Thoracic aorta (tissue), 2 donors: ENCODE data around the gene SLC41A3. TPM values are rescaled to one million over a fixed set of nuclear protein-coding genes. Genes with fewer than 3 reads are reported as not detected.

ENCODE experiments used
- ATAC-seq: fragments of 150-250 bp; one replicate; pipeline ENCODE4 v1.8.0; 2017; ENCODE audit warnings: low read depth; ENCODE audit not compliant: insufficient number of reproducible peaks, low FRiP score
- DNase-seq: peaks from one replicate; pipeline ENCODE4 v3.0.0-alpha.2; 2020; ENCODE audit warnings: low spot score
- H3K27ac ChIP-seq, 2 donors: fragments of 200-600 bp; sonication (generic); 1 replicate in 1 of 2; 2 replicates in 1 of 2; pipeline ENCODE4 v1.5.1; 2016; ENCODE audit warnings: mild to moderate bottlenecking in 2 of 2, moderate library complexity in 2 of 2
- H3K27me3 ChIP-seq: fragments of 200-600 bp; sonication (generic); replicated peaks from 2 replicates; pipeline ENCODE4 v1.6.0; 2016; ENCODE audit warnings: mild to moderate bottlenecking; ENCODE audit not compliant: insufficient read depth
- H3K36me3 ChIP-seq: fragments of 200-600 bp; sonication (generic); one replicate; pipeline ENCODE4 v1.5.1; 2016
- H3K4me1 ChIP-seq, 2 donors: fragments of 200-600 bp; sonication (generic); 1 replicate in 1 of 2; 2 replicates in 1 of 2; pipeline versions ENCODE4 v1.5.1 to v1.6.0; 2016; ENCODE audit warnings: low read depth in 2 of 2, mild to moderate bottlenecking in 1 of 2; ENCODE audit not compliant: control insufficient read depth in 1 of 2
- H3K4me3 ChIP-seq: fragments of 200-600 bp; sonication (generic); 2 replicates; pipeline ENCODE4 v1.5.1; 2016; ENCODE audit warnings: mild to moderate bottlenecking
- H3K9me3 ChIP-seq: fragments of 200-600 bp; sonication (generic); 2 replicates; pipeline ENCODE4 v1.5.1; 2016
- CTCF ChIP-seq: fragments of 200-600 bp; sonication (generic); IDR thresholded peaks from one replicate; pipeline ENCODE4 v1.5.1; 2019; ENCODE audit warnings: antibody characterized with exemption
- total RNA-seq, 2 donors: library from RNA; depleted of rRNA; stranded (reverse); fragments of >200 nt; gene quantifications; one replicate each; pipeline versions ENCODE4 v1.1.0 to v1.2.3, GENCODE V29; 2016

The SLC41A3 gene
- total RNA-seq, 2 donors from 2014 or later, result 70.9 to 106 TPM

- no peak for ATAC-seq
- Histone ChIP-seq H3K4me3 (no peak overlapping the region), H3K36me3 (peaks cover 31% of the 10 kb centered on the region), H3K27ac (no peak overlapping the region), H3K4me1 (no peaks in the 10 kb centered on the region), H3K27me3 (no peaks in the 10 kb centered on the region), H3K9me3 (no peaks in the 10 kb centered on the region)
- DNase-seq, result no peak
- TF ChIP-seq CTCF, result no peak
Measured at GRCh38 chr3:126017362-126017761, 66.6 kb downstream of the SLC41A3 start.

- no peak for ATAC-seq
- DNase-seq, result no peak
- H3K27ac ChIP-seq, result no peak overlapping the region
- no peaks in the 10 kb centered on the region for H3K9me3 ChIP-seq
- H3K4me3 ChIP-seq, result no peak overlapping the region
- TF ChIP-seq CTCF, result no peak
- H3K27me3 ChIP-seq, result no peaks in the 10 kb centered on the region
- H3K4me1 ChIP-seq, result no peaks in the 10 kb centered on the region
- peaks cover 34% of the 10 kb centered on the region for H3K36me3 ChIP-seq
Measured at GRCh38 chr3:126016616-126017015, 67.3 kb downstream of the SLC41A3 start.

GRCh38 chr3:126015075-126015474 lies 68.8 kb downstream of the SLC41A3 start:
- Histone ChIP-seq H3K36me3 (peaks cover 43% of the 10 kb centered on the region), H3K4me1 (no peaks in the 10 kb centered on the region), H3K27ac (no peak overlapping the region), H3K9me3 (no peaks in the 10 kb centered on the region), H3K4me3 (no peak overlapping the region), H3K27me3 (no peaks in the 10 kb centered on the region)
- DNase-seq, result no peak
- TF ChIP-seq CTCF, result no peak
- no peak for ATAC-seq

GRCh38 chr3:126014252-126014651 lies 69.7 kb downstream of the SLC41A3 start:
- Histone ChIP-seq H3K4me1 (no peaks in the 10 kb centered on the region), H3K36me3 (peaks cover 47% of the 10 kb centered on the region), H3K4me3 (no peak overlapping the region), H3K27me3 (no peaks in the 10 kb centered on the region), H3K27ac (no peak overlapping the region), H3K9me3 (no peaks in the 10 kb centered on the region)
- ATAC-seq (no peak), DNase-seq (no peak)
- TF ChIP-seq CTCF, result no peak

- Histone ChIP-seq H3K27me3 (no peaks in the 10 kb centered on the region), H3K36me3 (peaks cover 52% of the 10 kb centered on the region), H3K4me1 (no peaks in the 10 kb centered on the region), H3K27ac (no peak overlapping the region), H3K4me3 (no peak overlapping the region), H3K9me3 (no peaks in the 10 kb centered on the region)
- no peak for TF ChIP-seq CTCF
- DNase-seq, result no peak
- ATAC-seq, result no peak
Measured at GRCh38 chr3:126013751-126014156, 70.2 kb downstream of the SLC41A3 start.
